Gastrocnemius medialis (tissue), 4 donors: ENCODE data around the gene SEL1L2.

Experiments used
- POLR2A ChIP-seq, 2 donors: fragments of 450-650 bp; IDR thresholded peaks; one replicate each; pipeline ENCODE4 v1.6.1; 2017; ENCODE audit warnings: antibody characterized with exemption in 2 of 2, mild to moderate bottlenecking in 2 of 2, moderate library complexity in 2 of 2
- TF ChIP-seq, protein P1 (sequence below), 5 experiments: fragments of 450-650 bp in 3 of 5; fragments of 200-600 bp in 2 of 5; sonication (generic) in 2 of 5; IDR thresholded peaks in 4 of 5; conservative IDR thresholded peaks in 1 of 5; 1 replicate in 4 of 5; 2 replicates in 1 of 5; pipeline ENCODE4 v1.5.1; 2016 to 2019; ENCODE audit warnings: antibody characterized with exemption in 5 of 5, mild to moderate bottlenecking in 3 of 5, moderate library complexity in 3 of 5

GRCh38 chr20:13809373-13809772 is 181.0 kb downstream of the SEL1L2 start:
- TF ChIP-seq POLR2A (IDR thresholded peaks at IDR 0.05) = no peak
- TF ChIP-seq, protein P1, sequence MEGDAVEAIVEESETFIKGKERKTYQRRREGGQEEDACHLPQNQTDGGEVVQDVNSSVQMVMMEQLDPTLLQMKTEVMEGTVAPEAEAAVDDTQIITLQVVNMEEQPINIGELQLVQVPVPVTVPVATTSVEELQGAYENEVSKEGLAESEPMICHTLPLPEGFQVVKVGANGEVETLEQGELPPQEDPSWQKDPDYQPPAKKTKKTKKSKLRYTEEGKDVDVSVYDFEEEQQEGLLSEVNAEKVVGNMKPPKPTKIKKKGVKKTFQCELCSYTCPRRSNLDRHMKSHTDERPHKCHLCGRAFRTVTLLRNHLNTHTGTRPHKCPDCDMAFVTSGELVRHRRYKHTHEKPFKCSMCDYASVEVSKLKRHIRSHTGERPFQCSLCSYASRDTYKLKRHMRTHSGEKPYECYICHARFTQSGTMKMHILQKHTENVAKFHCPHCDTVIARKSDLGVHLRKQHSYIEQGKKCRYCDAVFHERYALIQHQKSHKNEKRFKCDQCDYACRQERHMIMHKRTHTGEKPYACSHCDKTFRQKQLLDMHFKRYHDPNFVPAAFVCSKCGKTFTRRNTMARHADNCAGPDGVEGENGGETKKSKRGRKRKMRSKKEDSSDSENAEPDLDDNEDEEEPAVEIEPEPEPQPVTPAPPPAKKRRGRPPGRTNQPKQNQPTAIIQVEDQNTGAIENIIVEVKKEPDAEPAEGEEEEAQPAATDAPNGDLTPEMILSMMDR (IDR thresholded peaks at IDR 0.05 in 4 of 5, conservative IDR thresholded peaks at IDR 0.05 in 1 of 5) = no peak
